RWPE1 (cell line): ENCODE results near the gene TMEM183A.
"Not testable (repeated sequence)": the region's sequence is repeated elsewhere in the genome, so short reads cannot be mapped to it uniquely, and the experiment has no call there.

Experiments
- CTCF ChIA-PET: fragments of 350-600 bp; sonication (Branson Sonifier 250); formaldehyde crosslinking; extraction: SDS; loops from one replicate; lab custom pipeline; 2021; lab: Yijun Ruan, JAX
- POLR2A ChIA-PET: fragments of 400-600 bp; formaldehyde crosslinking; extraction: SDS; loops from one replicate; lab custom pipeline; 2020; ENCODE audit warnings: antibody characterized with exemption; ENCODE audit not compliant: low non-redundant PET; lab: Yijun Ruan, JAX
- DNase-seq: peaks from one replicate; pipeline ENCODE4 v3.0.0; 2012; ENCODE audit warnings: low spot score
- H3K27ac ChIP-seq: fragments of 450-650 bp; 2 replicates; pipeline ENCODE4 v1.5.1; 2017
- CTCF ChIP-seq: fragments of 450-650 bp; conservative IDR thresholded peaks from 2 replicates; pipeline ENCODE4 v1.5.1; 2017; ENCODE audit warnings: low read depth, mild to moderate bottlenecking

TMEM183A gene

GRCh38 chr1:203000217-203000944, 6.8 kb upstream of the TMEM183A start:
- POLR2A ChIA-PET = interaction anchor here (0.7 kb wide), 1 partner anchor 240 kb away, joined by 4 read pairs; no protein-coding TSS in a partner anchor
- no peak overlapping the region for H3K27ac ChIP-seq

GRCh38 chr1:203001986-203002385, 5.2 kb upstream of the TMEM183A start:
- POLR2A ChIA-PET = no interaction called here
- TF ChIP-seq CTCF = no peak
- no peak overlapping the region for H3K27ac ChIP-seq
- CTCF ChIA-PET = no interaction called here
- DNase-seq = no peak

More at GRCh38 chr1:203000217-203000944, 6.8 kb upstream of the TMEM183A start:
- CTCF ChIA-PET = interaction anchor here (0.7 to 1.4 kb wide), 6 partner anchors 9 to 309 kb away, joined by 3 to 5 read pairs (median 3); no protein-coding TSS in a partner anchor
- no peak for TF ChIP-seq CTCF
- DNase-seq = no peak

GRCh38 chr1:203002951-203003350, 4.2 kb upstream of the TMEM183A start:
- no peak for TF ChIP-seq CTCF
- POLR2A ChIA-PET = no interaction called here
- no peak for DNase-seq
- no peak overlapping the region for H3K27ac ChIP-seq
- CTCF ChIA-PET = no interaction called here

GRCh38 chr1:203005395-203006142, 1.6 kb upstream of the TMEM183A start:
- H3K27ac ChIP-seq, POLR2A ChIA-PET, DNase-seq: not testable (repeated sequence)
- CTCF ChIA-PET = interaction anchor here (0.6 to 0.8 kb wide), 5 partner anchors 11 to 190 kb away, joined by 3 to 8 read pairs (median 6); no protein-coding TSS in a partner anchor

GRCh38 chr1:203009185-203009584, 2.0 kb downstream of the TMEM183A start:
- ChIA-PET CTCF (no interaction called here), POLR2A (no interaction called here)
- no peak for DNase-seq
- H3K27ac ChIP-seq = no peak overlapping the region
- no peak for TF ChIP-seq CTCF

- POLR2A ChIA-PET = no interaction called here
- no peak overlapping the region for H3K27ac ChIP-seq
These were observed 4.4 kb downstream of the TMEM183A start for GRCh38 chr1:203011582-203011981.

More at GRCh38 chr1:203011582-203011981, 4.4 kb downstream of the TMEM183A start:
- DNase-seq = no peak
- no peak for TF ChIP-seq CTCF
- CTCF ChIA-PET = interaction anchor here (0.7 kb wide), 1 partner anchor 34 kb away, joined by 3 read pairs; no protein-coding TSS in a partner anchor
